GM20431 (cell line): ENCODE data around the gene EHD4.

Experiments used
- in situ Hi-C: fragments of 300-500 bp; cut with MseI, MboI; formaldehyde crosslinking; loops from one replicate; pipeline ENCODE4 v1.15.0; 2020; ENCODE audit warnings: low sequenced_read_pairs; ENCODE audit not compliant: unreplicated experiment

The EHD4 gene

GRCh38 chr15:41871175-41871905 is 101.0 kb downstream of the EHD4 start:
- in situ Hi-C loops = no loop called here

GRCh38 chr15:41870689-41871081 is 101.7 kb downstream of the EHD4 start:
- in situ Hi-C loops = no loop called here

- in situ Hi-C loops = no loop called here
These were observed 102.3 kb downstream of the EHD4 start for GRCh38 chr15:41869770-41870688.

- in situ Hi-C loops = no loop called here
These were observed 104.0 kb downstream of the EHD4 start for GRCh38 chr15:41868321-41868720.

- in situ Hi-C loops = no loop called here
These were observed 105.3 kb downstream of the EHD4 start for GRCh38 chr15:41866872-41867579.

- in situ Hi-C loops = no loop called here
These were observed 106.1 kb downstream of the EHD4 start for GRCh38 chr15:41866263-41866703.

- in situ Hi-C loops = no loop called here
These were observed 106.8 kb downstream of the EHD4 start for GRCh38 chr15:41865490-41866055.

GRCh38 chr15:41862515-41863116 is 109.7 kb downstream of the EHD4 start:
- in situ Hi-C loops = no loop called here

GRCh38 chr15:41861736-41862356 is 110.5 kb downstream of the EHD4 start:
- in situ Hi-C loops = no loop called here

GRCh38 chr15:41860049-41860828 is 112.1 kb downstream of the EHD4 start:
- in situ Hi-C loops = no loop called here

GRCh38 chr15:41858756-41859155 is 113.6 kb downstream of the EHD4 start:
- in situ Hi-C loops = no loop called here

- in situ Hi-C loops = no loop called here
These were observed 115.0 kb downstream of the EHD4 start for GRCh38 chr15:41857316-41857715.

- in situ Hi-C loops = no loop called here
These were observed 115.6 kb downstream of the EHD4 start for GRCh38 chr15:41856716-41857115.

GRCh38 chr15:41856262-41856661 is 116.1 kb downstream of the EHD4 start:
- in situ Hi-C loops = no loop called here

GRCh38 chr15:41855261-41855961 is 116.9 kb downstream of the EHD4 start:
- in situ Hi-C loops = no loop called here

- in situ Hi-C loops = no loop called here
These were observed 117.9 kb downstream of the EHD4 start for GRCh38 chr15:41854443-41854842.

GRCh38 chr15:41853831-41854230 is 118.5 kb downstream of the EHD4 start:
- in situ Hi-C loops = no loop called here
